Measurements from ENCODE around the gene ZNF804B. TPM values are rescaled to one million over a fixed set of nuclear protein-coding genes. Genes with fewer than 3 reads are reported as not detected.

ZNF804B gene
- total RNA-seq, 3 donors from 2014 or later (not counting 1 experiment from before 2014, with no cell fraction given): not detected

- no peaks in the 10 kb centered on the region for H3K36me3 Mint-ChIP-seq
- Histone ChIP-seq H3K9me3 (ENCODE audit: control insufficient read depth, insufficient read depth, low read length) (no peaks in the 10 kb centered on the region), H3K36me3 (ENCODE audit: control insufficient read depth, insufficient read depth, low read length) (no peaks in the 10 kb centered on the region), H3K4me1 (ENCODE audit: control insufficient read depth, insufficient read depth, low read length) (no peaks in the 10 kb centered on the region), H3K27me3 (ENCODE audit: control insufficient read depth, insufficient read depth, low read length) (no peaks in the 10 kb centered on the region), H3K27ac (ENCODE audit: low read length) (no peak within 1 kb of the TSS), H3K4me3 (ENCODE audit: low read length) (no peak within 1 kb of the TSS)
- H3K4me3 Mint-ChIP-seq: no peak within 1 kb of the TSS
- H3K27me3 Mint-ChIP-seq (ENCODE audit: low read depth in 2 of 2): no peaks in the 10 kb centered on the region
- no peak for TF ChIP-seq CTCF (IDR thresholded peaks at IDR 0.05)
- no peaks in the 10 kb centered on the region for H3K4me1 Mint-ChIP-seq
- intact Hi-C loops (cut with micrococcal nuclease): no loop called here
- WGBS (ENCODE audit: insufficient coverage): 84% methylated on average over 7 of the region's 7 CpGs
- no peak within 1 kb of the TSS for H3K27ac Mint-ChIP-seq
- no peak for ATAC-seq
- no peak for DNase-seq
- H3K9me3 Mint-ChIP-seq: peaks cover 2 to 3% of the 10 kb centered on the region in 2 donors
These were observed 36.1 kb downstream of the ZNF804B start, which contains the start of gene TEX47 for GRCh38 chr7:88795553-88795952. Gene TEX47 (minus strand): TSS chr7:88795737. CDS start chr7:88794942, 795 bp downstream.

- Mint-ChIP-seq H3K27ac (no peak overlapping the region), H3K9me3 (peaks cover 5 to 6% of the 10 kb centered on the region in 2 donors)
These were observed 41.5 kb downstream of the ZNF804B start for GRCh38 chr7:88801046-88801445.

GRCh38 chr7:88806280-88807037, 47.0 kb downstream of the ZNF804B start:
- TF ChIP-seq CTCF (IDR thresholded peaks at IDR 0.05): no peak
- DNase-seq (no peak), ATAC-seq (no peak)
- H3K27ac ChIP-seq (ENCODE audit: low read length): no peak overlapping the region
- WGBS (ENCODE audit: insufficient coverage): no CpG with 5 or more reads among the region's 2 CpGs
- no peak overlapping the region for H3K4me3 ChIP-seq (ENCODE audit: low read length)
- Mint-ChIP-seq H3K9me3 (peaks cover 4 to 5% of the 10 kb centered on the region in 2 donors), H3K36me3 (peaks cover 5% of the 10 kb centered on the region), H3K4me1 (no peaks in the 10 kb centered on the region), H3K27me3 (ENCODE audit: low read depth in 2 of 2) (no peaks in the 10 kb centered on the region), H3K27ac (no peak overlapping the region), H3K4me3 (no peak overlapping the region)
- intact Hi-C loops (cut with micrococcal nuclease): no loop called here
- no peaks in the 10 kb centered on the region for H3K36me3 ChIP-seq (ENCODE audit: control insufficient read depth, insufficient read depth, low read length)
- H3K27me3 ChIP-seq (ENCODE audit: control insufficient read depth, insufficient read depth, low read length): no peaks in the 10 kb centered on the region
- no peaks in the 10 kb centered on the region for H3K4me1 ChIP-seq (ENCODE audit: control insufficient read depth, insufficient read depth, low read length)
- no peaks in the 10 kb centered on the region for H3K9me3 ChIP-seq (ENCODE audit: control insufficient read depth, insufficient read depth, low read length)

More at GRCh38 chr7:88801046-88801445, 41.5 kb downstream of the ZNF804B start:
- H3K9me3 ChIP-seq (ENCODE audit: control insufficient read depth, insufficient read depth, low read length): no peaks in the 10 kb centered on the region
- ATAC-seq: no peak
- H3K4me1 ChIP-seq (ENCODE audit: control insufficient read depth, insufficient read depth, low read length): no peaks in the 10 kb centered on the region
- H3K36me3 Mint-ChIP-seq: no peaks in the 10 kb centered on the region
- no peaks in the 10 kb centered on the region for H3K27me3 Mint-ChIP-seq (ENCODE audit: low read depth in 2 of 2)
- no peak for TF ChIP-seq CTCF (IDR thresholded peaks at IDR 0.05)
- H3K36me3 ChIP-seq (ENCODE audit: control insufficient read depth, insufficient read depth, low read length): no peaks in the 10 kb centered on the region
- intact Hi-C loops (cut with micrococcal nuclease): no loop called here
- no peak overlapping the region for H3K4me3 ChIP-seq (ENCODE audit: low read length)
- no peak overlapping the region for H3K4me3 Mint-ChIP-seq
- no peaks in the 10 kb centered on the region for H3K4me1 Mint-ChIP-seq
- WGBS (ENCODE audit: insufficient coverage): 68% methylated on average over 2 of the region's 3 CpGs
- H3K27me3 ChIP-seq (ENCODE audit: control insufficient read depth, insufficient read depth, low read length): no peaks in the 10 kb centered on the region
- H3K27ac ChIP-seq (ENCODE audit: low read length): no peak overlapping the region
- DNase-seq: no peak

GRCh38 chr7:88818552-88818951, 59.1 kb downstream of the ZNF804B start:
- Histone ChIP-seq H3K4me1 (ENCODE audit: control insufficient read depth, insufficient read depth, low read length) (no peaks in the 10 kb centered on the region), H3K4me3 (ENCODE audit: low read length) (no peak overlapping the region), H3K9me3 (ENCODE audit: control insufficient read depth, insufficient read depth, low read length) (no peaks in the 10 kb centered on the region), H3K27ac (ENCODE audit: low read length) (no peak overlapping the region), H3K27me3 (ENCODE audit: control insufficient read depth, insufficient read depth, low read length) (no peaks in the 10 kb centered on the region), H3K36me3 (ENCODE audit: control insufficient read depth, insufficient read depth, low read length) (no peaks in the 10 kb centered on the region)
- H3K9me3 Mint-ChIP-seq: peaks cover 7 to 12% of the 10 kb centered on the region in 2 donors
- no peak overlapping the region for H3K27ac Mint-ChIP-seq
- H3K4me1 Mint-ChIP-seq: no peaks in the 10 kb centered on the region
- TF ChIP-seq CTCF (IDR thresholded peaks at IDR 0.05): no peak
- no peak for DNase-seq
- no peak for ATAC-seq
- intact Hi-C loops (cut with micrococcal nuclease): no loop called here
- no peak overlapping the region for H3K4me3 Mint-ChIP-seq
- no peaks in the 10 kb centered on the region for H3K36me3 Mint-ChIP-seq
- H3K27me3 Mint-ChIP-seq (ENCODE audit: low read depth in 2 of 2): no peaks in the 10 kb centered on the region
